ENCODE results near the gene TH. TPM values are rescaled to one million over a fixed set of nuclear protein-coding genes. Genes with fewer than 3 reads are reported as not detected.

The TH gene
- total RNA-seq, result not detected in 2 replicates

DNA sequence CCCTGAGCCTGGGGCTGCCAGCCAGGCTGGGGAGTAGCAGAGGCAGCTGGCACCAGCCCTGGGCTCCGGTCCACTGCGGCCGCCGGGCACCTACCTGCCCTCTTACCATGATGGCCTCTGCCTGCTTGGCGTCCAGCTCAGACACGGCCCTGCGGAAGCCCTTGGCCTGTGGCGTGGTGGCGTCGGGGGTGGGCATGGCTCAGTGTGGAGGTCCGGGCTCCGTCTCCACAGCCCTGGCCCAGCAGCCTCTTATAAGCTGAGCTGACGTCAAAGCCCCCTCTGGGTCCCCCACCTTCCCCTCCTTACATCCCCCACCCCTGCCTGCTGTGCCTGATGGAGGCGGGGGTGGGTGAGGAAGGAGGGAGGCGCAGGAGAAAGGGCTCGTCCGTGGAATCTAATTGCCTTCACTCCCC, at the start of gene TH:
TH (minus strand) TSS at position 225 of the 413 bp plus-strand sequence; CDS start at position 196, 29 bp downstream.
- no peak for DNase-seq (ENCODE audit: low read depth, low spot score)

- no peak for DNase-seq (ENCODE audit: low read depth, low spot score)
These were observed 49.4 kb upstream of the TH start for GRCh38 chr11:2221024-2221423.

DNA sequence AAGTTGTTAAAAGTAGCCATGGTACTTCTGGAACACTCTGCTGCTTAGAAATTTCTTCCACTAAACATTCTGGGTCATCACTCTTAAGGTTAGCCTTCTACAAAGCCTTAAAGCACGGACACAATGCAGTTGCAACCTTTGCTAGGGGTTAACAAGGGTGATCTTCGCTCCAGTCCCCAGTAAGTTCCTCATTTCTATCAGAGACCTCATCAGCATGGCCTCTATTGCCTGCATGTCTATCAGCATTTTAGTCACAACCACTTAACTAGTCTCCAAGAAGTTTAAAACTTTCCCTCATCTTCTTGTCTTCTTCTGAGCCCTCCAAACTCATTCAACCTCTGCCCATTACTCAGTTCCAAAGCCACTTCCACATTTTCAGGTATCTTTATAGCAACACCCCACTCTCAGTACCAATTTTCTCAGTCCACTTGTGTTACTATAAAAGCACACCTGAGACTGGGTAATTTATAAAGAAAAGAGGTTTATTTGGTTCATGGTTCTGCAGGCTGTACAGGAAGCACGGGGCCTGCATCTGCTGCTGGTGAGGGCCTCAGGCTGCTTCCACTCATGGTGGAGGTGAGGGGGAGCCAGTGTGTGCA, 48.7 kb upstream of the TH start:
- no peak for DNase-seq (ENCODE audit: low read depth, low spot score)

DNA sequence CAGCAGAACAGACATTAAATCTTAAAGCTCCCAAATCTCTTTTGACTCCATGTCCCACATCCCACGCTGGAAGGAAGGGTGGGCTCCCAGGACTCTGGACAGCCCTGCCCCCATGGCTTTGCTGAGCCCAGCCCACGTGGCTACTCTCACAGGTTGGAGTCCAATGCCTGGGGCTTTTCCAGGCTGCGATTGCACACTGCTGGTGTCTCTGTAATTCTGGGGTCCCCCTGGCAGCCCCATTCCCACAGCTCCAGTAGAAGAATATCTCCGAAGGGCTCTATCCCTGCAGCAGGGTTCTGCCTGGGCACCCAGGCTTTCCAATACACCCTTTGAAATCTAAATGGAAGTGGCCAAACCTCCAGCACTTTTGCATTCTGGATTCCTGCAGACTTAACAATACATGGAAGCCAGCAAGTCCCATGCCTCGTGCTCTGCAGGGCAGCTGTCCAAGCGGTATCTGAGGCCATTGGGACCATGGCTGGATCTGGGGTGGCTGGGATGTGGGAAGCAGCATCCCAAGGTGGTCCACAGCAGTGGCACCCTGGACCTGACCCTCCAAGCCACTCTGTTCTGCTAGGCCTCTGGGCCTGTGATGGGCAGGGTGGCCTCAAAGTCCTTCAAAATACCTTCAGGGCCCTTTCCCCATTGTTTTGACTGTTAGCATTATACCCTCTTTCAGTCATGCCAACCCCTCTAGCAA, 47.9 kb upstream of the TH start:
- no peak for DNase-seq (ENCODE audit: low read depth, low spot score)

DNA sequence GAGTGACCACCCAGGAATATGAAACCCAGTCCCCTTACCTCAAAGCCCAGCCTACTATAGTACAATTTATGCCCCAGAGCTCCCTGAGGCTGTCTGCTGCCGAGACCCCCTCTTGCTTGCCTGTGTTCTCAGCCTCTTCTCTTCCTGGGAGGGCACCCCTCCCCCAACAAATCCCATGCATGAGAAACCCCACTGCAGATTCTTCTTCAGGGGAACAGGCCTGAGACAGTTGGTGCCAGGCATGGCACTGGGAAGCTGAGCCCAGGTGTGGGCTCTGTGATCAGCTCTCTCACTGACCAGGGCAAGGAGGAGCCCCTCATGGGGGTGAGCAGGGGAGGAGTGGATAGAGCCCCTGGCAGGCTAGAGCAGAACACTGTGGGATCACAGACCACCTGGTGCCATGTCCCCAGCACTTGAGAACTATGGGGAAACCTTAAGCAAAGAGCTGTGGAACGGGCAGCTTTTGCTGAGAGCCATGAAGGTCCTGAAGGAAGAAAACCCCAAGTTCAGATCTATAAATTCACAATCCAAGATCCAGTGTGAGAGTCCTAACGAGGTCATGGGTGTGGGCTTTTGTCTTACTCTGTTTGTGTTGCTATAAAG, 46.5 kb upstream of the TH start:
- no peak for DNase-seq (ENCODE audit: low read depth, low spot score)

DNA sequence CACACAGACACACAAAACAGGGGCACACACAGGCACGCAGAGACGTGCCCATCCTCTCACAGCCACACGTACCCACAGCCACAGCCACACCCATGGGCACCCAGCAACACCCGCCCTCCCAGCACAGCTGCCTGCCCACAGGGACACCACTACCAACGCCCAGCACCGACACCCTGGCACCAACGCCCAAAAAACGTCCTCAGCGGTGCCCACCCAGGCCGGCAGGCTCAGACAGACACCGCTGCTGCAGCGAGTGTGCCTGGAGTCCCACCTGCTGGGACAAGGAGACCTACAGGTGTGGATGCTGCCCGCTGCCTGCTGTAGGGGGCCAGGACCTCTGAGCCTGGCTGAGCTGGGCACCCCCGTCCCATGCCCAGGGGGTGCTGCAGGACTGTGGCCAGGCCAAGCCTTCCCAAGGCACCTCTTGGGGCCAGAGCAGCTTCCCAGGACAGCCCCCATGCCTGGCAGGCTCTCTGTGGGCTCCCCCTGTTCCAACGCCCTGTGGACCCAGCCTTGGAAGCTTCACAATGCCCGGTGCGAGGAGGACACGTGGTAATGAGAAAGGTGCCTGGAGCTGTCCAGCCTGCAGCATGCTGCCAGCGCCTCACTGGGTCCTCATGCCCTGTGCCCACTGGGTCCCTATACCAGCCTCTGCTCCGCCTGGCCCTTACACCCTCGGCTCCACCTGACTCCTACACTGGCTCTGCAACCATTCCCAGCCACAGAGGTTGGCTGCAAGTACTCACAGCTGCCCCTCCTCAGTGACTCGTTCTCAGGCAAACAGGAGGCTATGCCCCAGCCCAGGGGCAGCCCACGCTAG, 45.8 kb upstream of the TH start:
- no peak for DNase-seq (ENCODE audit: low read depth, low spot score)

DNA sequence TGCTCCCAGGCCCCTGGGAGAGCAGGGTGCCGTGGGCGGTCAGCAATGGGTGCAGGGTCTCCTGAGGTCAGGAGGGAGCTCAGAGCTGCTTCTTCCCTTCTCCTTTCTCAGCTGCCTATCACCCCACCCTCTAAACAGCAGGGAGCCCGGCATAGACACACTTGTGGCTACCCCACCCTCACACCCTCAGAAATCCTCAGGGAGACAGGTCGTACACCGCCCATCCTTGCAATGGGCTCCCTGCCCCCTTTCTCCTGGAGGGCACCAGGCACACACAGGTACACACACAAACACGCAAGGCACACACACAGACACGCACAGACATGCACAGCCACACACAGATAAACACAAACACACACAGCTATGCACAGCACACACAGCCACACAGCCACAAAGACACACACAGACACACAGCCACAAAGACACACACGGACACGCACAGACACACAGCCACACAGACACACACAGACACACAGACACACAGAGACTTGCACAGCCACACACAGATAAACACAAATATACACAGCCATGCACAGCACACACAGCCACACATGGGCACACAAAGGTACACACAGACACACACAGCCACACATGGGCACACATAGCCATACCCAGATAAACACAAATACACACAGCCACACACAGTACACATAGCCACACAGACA, 44.9 kb upstream of the TH start:
- DNase-seq (ENCODE audit: low read depth, low spot score), result no peak

DNA sequence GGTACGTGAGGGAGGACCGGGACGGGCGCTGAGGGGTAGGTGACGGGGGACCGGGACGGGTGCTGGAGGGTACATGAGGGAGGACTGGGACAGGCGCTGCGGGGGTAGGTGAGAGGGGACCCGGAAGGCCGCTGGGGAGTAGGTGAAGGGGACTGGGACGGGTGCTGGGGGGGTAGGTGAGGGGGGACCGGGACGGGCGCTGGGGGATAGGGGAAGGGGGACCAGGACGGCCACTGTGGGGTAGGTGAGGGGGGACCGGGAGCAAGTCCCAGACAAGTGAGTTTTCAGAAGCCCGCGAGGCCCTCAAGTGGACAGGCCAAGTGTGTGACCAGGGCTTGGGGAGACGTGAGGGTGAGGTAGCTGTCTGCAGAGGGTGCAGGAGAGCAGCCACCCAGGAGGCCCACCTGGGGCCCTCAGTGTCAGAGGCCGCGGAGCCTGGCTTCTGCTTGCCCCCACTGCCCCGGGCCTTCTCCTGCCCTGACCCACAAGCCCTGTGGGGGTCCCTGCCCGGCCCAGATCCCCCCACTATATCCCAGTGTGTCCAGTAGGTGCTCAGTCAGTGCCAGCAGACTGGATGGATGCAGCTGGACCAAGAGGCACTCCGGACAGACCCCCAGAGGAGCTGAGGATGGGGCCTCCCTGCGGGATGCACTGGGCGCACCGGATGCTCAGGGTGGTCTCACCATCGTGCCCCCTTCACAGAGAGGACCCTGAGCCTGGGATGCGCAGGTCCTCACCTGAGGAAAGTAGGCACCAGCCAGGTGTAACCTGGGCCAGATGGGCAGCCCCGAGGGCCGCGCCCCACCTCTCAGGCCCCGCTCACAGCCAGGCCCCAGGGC, 44.2 kb upstream of the TH start:
- no peak for DNase-seq (ENCODE audit: low read depth, low spot score)

DNA sequence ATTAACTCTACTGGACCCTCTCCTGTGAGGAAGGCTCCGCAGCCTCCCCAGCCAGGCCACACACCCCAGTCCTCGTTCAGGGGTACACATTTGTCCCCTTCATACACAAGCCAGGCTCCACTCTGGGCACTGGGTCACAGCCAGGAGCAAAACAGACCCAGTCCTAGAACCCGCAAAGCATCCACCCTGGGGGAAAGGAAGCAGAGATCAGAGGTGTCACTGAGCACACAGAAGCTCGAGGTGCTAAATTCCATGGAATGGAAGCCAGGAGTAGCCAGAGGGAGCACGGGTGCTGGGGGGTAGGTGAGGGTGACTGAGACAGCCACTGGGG, 43.6 kb upstream of the TH start:
- no peak for DNase-seq (ENCODE audit: low read depth, low spot score)

DNA sequence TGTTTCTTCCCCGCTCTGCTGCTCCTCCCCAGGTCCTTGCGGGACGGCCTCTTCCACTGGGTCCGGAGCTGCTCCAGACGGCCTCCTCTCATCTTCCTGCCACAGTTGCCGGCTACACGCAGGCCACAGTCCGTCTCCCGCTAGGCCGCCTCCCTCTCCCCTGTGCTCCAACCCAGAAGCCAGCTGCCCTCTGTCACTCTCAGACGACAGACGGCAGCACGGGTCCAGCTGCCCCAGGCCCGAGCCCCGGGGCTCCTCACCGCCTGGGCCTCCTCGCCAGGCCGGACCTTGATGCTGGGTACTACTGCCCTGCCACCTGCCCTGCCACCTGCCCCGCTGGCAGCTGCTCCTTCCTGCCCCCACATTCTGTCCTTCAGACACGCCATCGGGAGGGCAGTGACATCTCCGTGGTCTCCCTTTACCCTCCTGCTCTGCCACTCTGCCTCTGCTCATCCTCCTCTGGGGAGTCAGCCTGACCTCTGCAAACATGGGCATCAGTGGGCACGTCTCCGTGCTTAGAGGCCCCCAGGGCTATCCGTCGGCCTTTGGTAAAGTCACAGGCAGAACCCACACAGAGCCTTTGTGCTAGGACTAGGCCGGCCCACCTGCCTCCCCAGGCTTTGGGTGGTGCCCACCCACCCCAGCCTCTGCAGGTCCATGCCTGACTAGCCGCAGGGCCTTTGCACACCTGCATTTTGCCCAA, 43.1 kb upstream of the TH start:
- DNase-seq (ENCODE audit: low read depth, low spot score), result no peak

DNA sequence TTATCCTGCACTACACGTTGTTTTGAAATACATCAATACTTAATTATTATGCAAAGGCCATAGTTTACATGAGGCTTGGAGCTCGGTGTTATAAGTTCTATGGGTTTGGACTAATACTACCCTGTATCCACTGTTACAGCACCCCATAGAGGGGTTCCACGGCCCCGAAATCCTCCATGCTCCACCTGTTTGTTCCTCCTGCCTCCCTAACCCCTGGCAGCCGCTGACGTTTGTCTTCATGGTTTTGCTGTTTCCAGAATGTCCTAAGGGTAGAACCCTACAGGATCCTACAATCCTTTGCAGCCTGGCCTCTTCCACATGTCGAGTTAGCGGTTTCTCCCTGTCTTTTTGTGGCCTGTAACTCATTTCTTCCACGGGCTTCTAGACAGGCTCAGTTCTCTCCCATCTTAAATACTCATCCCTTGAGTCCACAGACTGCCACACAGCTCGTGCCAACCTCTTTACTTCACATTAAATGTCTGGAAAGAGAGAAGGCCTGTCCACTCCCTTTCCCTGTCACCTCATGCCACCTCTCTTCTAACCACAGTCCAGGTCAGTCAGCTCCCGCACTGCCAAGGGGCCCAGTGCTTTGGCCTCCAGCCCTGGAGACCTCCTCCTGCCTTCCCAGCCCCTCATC, 42.4 kb upstream of the TH start:
- no peak for DNase-seq (ENCODE audit: low read depth, low spot score)

- no peak for DNase-seq (ENCODE audit: low read depth, low spot score)
These were observed 41.8 kb upstream of the TH start for GRCh38 chr11:2213384-2213842.

- DNase-seq (ENCODE audit: low read depth, low spot score), result no peak
These were observed 41.0 kb upstream of the TH start for GRCh38 chr11:2212411-2213251.

DNA sequence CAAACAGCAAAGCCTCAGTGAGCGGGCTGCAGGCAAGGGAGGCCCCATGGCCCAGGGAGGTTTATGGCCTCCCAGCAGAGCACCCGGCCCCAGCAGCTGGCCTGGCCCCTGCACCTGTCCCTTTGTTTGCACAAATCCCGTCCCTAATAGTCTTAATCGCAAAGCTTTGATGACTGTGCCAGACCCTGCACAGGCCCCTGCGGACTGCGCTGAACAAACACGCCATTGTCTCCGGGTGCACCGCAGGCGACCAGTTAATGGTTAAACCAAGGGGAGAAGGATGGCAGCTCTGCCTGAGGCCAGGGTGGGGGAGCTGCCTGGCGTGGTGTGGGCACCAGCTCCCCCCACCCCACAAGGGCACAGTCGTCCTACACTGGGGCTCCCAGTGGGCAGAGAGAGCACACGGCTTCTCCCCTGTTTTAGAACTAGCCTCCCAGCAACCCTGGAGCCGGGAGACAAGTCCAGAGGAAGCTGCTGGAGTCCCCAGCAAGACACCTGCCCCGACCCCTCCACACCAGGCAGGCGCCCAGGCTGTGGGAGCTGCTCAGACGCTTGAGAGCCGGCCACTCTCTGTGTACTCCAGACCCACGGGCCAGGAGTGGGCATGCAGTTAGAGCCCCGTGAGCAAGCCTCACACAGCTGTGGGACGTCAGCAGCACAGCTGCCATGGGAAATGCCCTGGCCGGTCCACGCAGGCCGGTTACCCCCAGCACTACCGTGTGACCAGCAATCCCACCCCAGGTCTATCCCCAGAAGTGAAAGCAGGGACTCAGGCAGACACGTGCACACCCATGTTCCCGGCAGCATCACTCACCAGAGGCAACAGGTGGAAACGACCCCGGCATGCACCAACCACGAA, 39.7 kb upstream of the TH start:
- no peak for DNase-seq (ENCODE audit: low read depth, low spot score)

DNA sequence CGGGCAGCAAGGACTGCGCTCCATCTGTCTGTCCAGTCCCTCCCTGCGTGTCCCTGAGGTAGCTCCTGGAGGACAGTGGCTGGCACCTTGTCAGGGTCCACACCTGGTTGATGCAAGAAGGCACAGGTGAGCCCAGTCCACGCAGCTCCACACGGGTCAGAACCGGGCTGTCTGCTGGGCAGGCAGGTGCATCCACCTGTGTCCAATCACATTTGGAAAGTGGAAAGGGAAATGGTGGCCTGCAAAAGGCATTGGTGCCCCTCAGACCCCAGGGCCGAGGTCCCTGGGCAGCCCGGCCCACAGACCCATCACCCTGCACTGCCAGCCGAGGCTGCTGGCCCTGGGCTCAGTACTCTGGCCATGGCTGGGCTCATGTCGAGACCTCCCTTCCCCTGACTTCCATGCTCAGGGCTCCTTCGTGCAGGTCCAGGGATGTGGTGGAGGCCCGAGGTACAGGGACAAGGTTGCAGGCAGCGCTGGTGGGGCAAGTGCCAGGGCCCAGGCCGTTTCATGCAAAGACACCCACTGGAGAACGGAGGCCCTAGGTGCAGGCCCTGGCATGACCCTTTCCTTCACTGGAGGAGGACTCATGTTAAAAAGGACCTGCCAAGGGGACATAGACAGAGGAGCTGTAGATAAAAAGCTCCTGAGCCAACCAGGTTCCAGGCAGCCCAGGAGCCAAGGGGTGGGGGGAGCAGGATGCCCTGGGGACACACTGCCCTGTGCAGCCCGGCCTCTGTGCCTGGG, 38.9 kb upstream of the TH start:
- DNase-seq (ENCODE audit: low read depth, low spot score), result no peak

DNA sequence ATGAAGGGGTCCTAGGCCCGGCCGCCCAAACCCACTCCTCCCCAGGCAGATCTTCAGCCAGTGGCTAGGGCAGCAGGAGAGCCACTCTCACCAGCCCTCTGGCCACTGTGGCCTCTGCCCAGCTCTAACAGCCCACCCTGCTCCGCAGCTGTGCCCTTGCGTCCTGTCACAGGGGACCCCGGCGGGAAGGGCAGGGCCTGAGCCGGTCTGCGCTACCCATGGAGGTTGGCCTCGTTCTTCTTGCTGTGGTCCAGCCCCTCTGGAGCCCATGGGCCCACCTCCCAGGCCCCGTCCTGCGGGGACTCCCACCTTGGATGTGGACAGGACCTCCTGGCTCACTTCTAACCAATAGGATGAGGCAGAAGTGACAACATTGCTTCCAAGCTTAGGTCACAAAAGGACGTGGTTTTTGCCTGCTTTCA, 38.3 kb upstream of the TH start:
- no peak for DNase-seq (ENCODE audit: low read depth, low spot score)

- no peak for DNase-seq (ENCODE audit: low read depth, low spot score)
These were observed 37.8 kb upstream of the TH start for GRCh38 chr11:2209370-2209801.

All from pulmonary artery endothelial cell (primary cell).